Memory B cell (primary cell): ENCODE data around the gene AXDND1.

Experiments
- ATAC-seq: fragments of 150-1000 bp; cut with Tn5 transposase; 2 replicates; pipeline ENCODE4 v1.10.0; 2021; ENCODE audit warnings: low read depth, mild to moderate bottlenecking, moderate library complexity
- DNase-seq, 2 donors: peaks; one replicate each; pipeline ENCODE4 v3.0.0; 2022; ENCODE audit warnings: low spot score in 2 of 2
- H3K27ac Mint-ChIP-seq: one replicate; pipeline ENCODE4 v1.8.0; 2022; ENCODE audit warnings: mild to moderate bottlenecking, moderate library complexity, mixed read lengths
- H3K27me3 Mint-ChIP-seq: one replicate; pipeline ENCODE4 v1.8.0; 2022; ENCODE audit warnings: mixed read lengths
- H3K36me3 Mint-ChIP-seq: one replicate; pipeline ENCODE4 v1.8.0; 2022; ENCODE audit warnings: mild to moderate bottlenecking, mixed read lengths
- H3K4me1 Mint-ChIP-seq: one replicate; pipeline ENCODE4 v1.8.0; 2022; ENCODE audit warnings: mixed read lengths
- H3K4me3 Mint-ChIP-seq: one replicate; pipeline ENCODE4 v1.8.0; 2022; ENCODE audit warnings: mild to moderate bottlenecking, moderate library complexity, mixed read lengths
- H3K9me3 Mint-ChIP-seq: one replicate; pipeline ENCODE4 v1.8.0; 2022; ENCODE audit warnings: mixed read lengths

AXDND1 gene

DNA sequence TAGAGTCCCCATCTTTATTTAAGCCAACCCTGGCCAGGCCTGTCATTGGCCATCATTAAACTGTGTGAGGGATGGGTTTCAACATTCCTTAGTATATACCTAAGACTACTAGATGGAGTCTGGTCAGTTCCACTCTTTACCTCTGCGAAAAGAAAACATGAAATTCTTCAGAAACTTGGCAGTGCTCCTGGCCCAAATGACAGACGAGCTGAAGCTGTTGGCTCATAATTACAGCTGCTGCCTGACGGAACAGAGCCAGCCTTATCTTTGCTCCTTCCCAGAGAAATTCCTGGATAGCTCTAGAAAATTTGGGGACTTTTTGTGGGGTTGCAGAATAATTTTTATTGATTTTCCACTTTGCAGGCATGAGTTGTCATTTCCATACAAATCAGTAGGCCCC, 179.6 kb downstream of the AXDND1 start:
- no peak for ATAC-seq
- H3K27me3 Mint-ChIP-seq = peaks cover 6% of the 10 kb centered on the region
- no peaks in the 10 kb centered on the region for H3K9me3 Mint-ChIP-seq
- no peak for DNase-seq
- H3K36me3 Mint-ChIP-seq = no peaks in the 10 kb centered on the region
- H3K4me3 Mint-ChIP-seq = no peak overlapping the region
- H3K27ac Mint-ChIP-seq = no peak overlapping the region
- no peaks in the 10 kb centered on the region for H3K4me1 Mint-ChIP-seq

- H3K4me1 Mint-ChIP-seq = peaks cover 3% of the 10 kb centered on the region
- H3K4me3 Mint-ChIP-seq = no peak overlapping the region
- ATAC-seq (no peak), DNase-seq (no peak)
- no peak overlapping the region for H3K27ac Mint-ChIP-seq
- peaks cover 8% of the 10 kb centered on the region for H3K27me3 Mint-ChIP-seq
- H3K9me3 Mint-ChIP-seq = no peaks in the 10 kb centered on the region
- H3K36me3 Mint-ChIP-seq = no peaks in the 10 kb centered on the region
Measured at GRCh38 chr1:179547021-179547535, 181.3 kb downstream of the AXDND1 start.

DNA sequence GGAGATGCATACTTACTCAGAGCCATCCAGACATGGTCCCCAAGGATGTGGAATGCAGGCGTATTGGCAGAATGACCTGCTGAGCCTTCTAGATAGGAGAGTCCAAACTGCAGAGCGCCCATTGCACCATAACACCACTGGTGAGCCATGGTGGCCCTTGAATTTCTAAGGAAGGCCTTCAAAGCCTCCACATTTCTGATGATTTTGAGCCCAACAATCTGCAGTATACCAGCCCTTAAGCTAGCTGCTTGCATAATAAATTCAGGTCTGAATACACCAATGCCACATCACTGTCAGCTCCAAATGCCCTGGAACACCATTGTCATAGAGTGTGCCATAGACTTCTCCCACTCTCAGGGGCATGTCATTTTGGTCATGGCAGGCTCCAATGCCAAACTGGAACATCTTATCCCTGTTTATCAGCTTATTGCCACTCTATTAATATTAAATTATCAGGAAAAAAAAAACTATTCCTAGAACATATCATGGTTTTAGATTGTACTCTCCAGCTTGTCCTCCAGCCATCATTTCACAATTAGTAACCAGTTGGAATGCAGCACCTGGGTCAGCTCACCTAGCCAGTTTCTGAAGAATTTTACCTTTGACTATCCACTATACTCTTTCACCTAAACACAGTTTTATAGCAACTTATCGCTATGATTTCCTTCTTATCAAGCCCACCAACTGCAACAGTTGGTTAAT, 183.0 kb downstream of the AXDND1 start:
- Mint-ChIP-seq H3K4me3 (no peak overlapping the region), H3K4me1 (peaks cover 4% of the 10 kb centered on the region), H3K27me3 (peaks cover 5% of the 10 kb centered on the region), H3K9me3 (no peaks in the 10 kb centered on the region), H3K27ac (no peak overlapping the region), H3K36me3 (no peaks in the 10 kb centered on the region)
- DNase-seq (no peak), ATAC-seq (no peak)

DNA sequence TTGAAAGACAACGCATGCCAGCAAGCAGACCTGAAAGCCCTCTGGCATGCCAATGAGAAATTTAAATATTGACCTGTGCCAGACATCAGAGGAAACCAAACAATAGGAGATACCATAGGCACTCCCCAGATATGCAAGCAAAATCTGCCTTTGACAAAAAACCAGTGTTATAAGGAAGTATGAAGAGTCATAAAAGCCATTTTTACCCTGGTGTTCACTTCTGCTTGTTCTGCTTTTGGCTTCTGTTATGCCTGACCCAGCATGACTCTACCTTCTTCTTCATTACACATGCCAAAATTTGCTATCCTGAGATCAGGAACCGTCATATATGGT, 183.6 kb downstream of the AXDND1 start:
- no peaks in the 10 kb centered on the region for H3K9me3 Mint-ChIP-seq
- DNase-seq (no peak), ATAC-seq (no peak)

DNA sequence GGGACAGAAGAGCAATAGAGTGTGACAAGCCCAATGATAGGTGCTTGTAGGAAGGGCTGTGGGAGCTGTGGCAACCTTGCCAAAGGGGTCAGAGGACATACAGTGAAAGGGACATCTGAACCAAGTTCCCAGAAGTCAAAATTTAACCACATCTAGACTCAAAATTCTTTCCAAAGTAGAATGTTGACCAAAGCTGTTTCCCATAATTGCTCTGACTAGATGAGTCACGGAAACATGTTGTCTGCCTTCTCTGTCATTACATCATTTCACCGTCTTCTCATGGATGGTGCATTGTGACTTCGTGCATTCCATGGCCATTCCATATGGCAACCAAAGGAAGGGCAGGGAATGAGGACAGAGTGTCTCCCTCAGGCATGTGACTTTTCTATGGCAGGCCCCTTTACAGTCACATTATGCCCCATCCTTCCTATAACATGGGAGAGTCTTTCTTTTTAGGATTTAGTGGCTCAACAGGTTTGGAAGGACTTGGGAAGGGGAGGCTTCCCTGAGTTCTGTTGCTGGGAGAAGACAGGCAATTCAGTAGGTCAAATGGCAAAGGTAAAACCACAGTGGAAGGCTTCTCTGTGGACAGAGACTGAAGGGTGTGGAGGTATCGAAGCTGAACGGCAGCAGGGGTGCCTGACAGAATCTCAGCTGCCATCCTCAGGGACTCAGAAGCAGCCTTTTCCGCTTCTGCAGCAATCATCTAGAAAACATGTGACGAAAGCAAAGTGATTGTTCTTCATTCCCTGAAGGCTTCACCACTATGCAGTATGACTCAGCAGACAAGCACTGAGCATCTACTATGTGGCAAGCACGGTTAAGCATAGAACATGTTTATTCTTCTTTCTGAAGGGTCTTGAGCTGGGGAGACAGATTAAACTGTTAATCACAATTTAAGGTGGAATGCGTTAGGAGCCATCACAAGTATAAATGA, 185.2 kb downstream of the AXDND1 start:
- DNase-seq (no peak), ATAC-seq (no peak)
- peaks cover 4% of the 10 kb centered on the region for H3K4me1 Mint-ChIP-seq
- peaks cover 3% of the 10 kb centered on the region for H3K27me3 Mint-ChIP-seq
- no peaks in the 10 kb centered on the region for H3K9me3 Mint-ChIP-seq
- H3K36me3 Mint-ChIP-seq = no peaks in the 10 kb centered on the region
- no peak overlapping the region for H3K4me3 Mint-ChIP-seq
- H3K27ac Mint-ChIP-seq = no peak overlapping the region

More for the DNA sequence above, 183.6 kb downstream of the AXDND1 start:
- H3K27ac Mint-ChIP-seq = no peak overlapping the region
- no peaks in the 10 kb centered on the region for H3K36me3 Mint-ChIP-seq
- H3K4me3 Mint-ChIP-seq = no peak overlapping the region
- peaks cover 5% of the 10 kb centered on the region for H3K27me3 Mint-ChIP-seq
- peaks cover 4% of the 10 kb centered on the region for H3K4me1 Mint-ChIP-seq

DNA sequence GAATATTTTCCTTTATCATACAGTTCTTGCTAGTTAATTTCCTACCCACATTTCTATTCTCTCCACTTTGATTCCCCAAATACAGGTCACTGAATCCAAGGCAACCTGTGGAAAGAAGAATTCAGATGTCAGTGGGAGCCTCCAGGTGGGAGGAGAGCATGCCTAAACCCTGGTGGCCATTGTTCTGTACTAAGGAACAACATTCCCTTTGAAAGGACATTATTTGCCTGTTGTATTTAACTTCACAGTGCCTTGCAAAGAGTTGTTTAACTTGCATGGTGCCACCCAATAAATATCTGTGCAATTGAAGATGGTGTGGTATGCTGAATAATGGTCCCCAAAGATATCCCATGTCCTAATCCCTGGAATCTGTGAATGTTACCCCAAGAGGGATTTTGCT, 188.7 kb downstream of the AXDND1 start:
- Mint-ChIP-seq H3K9me3 (no peaks in the 10 kb centered on the region), H3K27me3 (peaks cover 7% of the 10 kb centered on the region), H3K36me3 (no peaks in the 10 kb centered on the region), H3K27ac (no peak overlapping the region), H3K4me1 (peaks cover 4% of the 10 kb centered on the region), H3K4me3 (no peak overlapping the region)
- DNase-seq (no peak), ATAC-seq (no peak)

DNA sequence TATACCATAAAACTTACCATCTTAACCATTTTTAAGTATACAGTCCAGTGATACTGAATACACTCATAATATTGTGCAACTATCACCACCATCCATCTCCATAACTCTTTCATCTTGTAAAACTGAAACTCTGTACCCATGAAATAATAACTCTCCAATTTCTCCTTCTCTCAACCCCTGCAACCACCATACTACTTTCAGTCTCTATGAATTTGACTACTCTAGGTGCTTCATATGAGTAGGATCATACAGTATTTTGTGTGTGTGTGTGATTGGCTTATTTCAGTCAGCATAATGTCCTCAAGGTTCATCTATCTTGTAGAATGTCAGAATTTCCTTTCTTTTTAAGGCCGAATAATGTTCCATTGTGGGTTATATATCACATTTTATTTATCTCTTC, 192.3 kb downstream of the AXDND1 start:
- Mint-ChIP-seq H3K27ac (no peak overlapping the region), H3K27me3 (peaks cover 8% of the 10 kb centered on the region), H3K36me3 (no peaks in the 10 kb centered on the region), H3K9me3 (no peaks in the 10 kb centered on the region), H3K4me1 (no peaks in the 10 kb centered on the region), H3K4me3 (no peak overlapping the region)
- ATAC-seq = no peak
- no peak for DNase-seq

DNA sequence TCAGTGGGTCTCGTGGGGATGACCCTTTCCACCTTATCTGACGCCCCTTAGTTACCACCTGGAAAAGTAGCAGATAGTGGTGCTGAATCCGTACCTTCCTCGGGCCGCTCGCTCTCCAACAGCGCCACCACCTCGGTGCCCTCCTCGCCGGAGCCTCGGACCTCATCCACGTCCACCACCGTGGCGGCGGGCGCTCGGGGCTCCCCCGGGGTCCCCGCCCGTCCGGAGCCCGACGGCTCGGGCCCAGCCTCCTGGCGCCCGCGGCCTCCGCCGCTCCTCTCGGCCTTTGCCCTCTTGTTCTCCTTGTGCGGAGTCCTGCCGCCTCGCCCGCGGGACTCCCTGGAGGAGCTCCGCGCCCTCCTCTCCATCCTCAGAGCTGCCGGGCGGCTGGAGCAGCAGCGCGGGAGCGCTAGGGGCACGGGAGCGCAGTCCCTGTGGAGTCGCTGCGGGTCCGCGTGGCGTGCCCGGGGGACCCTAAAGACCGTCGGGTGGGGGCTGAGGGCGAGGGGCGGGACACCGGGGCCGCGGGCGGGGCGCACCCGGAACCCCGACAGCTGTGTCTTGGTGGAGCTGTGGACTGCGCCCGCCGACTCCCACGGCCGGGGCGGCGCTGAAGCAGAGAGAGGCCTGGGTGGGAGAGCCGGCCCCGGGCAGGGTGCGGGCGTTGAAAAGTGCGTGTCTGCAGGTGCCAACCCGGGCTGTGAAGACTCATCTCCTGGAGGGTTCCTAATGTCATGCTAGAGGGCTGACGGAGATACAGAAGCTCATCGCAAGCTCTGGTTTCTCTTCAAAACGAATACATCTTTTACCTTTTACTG, 209.9 kb downstream of the AXDND1 start, which contains the start of gene NPHS2:
Gene NPHS2, minus strand, starts transcription at position 452 of the 818 bp plus-strand sequence. Its CDS starts 84 bp downstream, at position 368.
- Mint-ChIP-seq H3K4me3 (peak within 1 kb of the TSS; percentile 54), H3K36me3 (no peaks in the 10 kb centered on the region), H3K27ac (no peak within 1 kb of the TSS), H3K27me3 (peaks cover 27% of the 10 kb centered on the region), H3K4me1 (peaks cover 3% of the 10 kb centered on the region), H3K9me3 (peaks cover under 1% of the 10 kb centered on the region)
- ATAC-seq (peak; percentile 17), DNase-seq (no peak)

DNA sequence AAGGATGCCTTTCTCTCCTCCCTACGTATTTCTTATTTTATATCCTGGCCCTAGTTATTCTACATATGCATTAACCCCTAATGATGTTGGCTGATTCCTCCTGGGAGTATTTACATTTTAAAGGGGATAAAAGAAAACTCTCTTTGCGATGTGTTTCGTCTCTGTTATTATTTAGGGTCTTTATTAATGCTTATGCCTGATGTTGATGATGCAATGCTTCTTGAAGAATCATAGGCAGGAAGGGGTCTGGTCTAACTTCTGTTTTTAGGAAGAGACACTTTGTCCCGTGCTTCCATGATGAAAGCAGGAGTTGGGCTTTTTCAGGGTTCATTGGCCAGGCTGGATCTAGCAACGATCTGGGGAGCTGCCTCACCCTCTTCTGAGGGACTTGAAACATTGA, 210.7 kb downstream of the AXDND1 start:
- Mint-ChIP-seq H3K9me3 (no peaks in the 10 kb centered on the region), H3K36me3 (no peaks in the 10 kb centered on the region), H3K4me3 (peak overlapping the region; percentile 27), H3K4me1 (peaks cover 3% of the 10 kb centered on the region), H3K27me3 (peaks cover 27% of the 10 kb centered on the region), H3K27ac (no peak overlapping the region)
- ATAC-seq = no peak
- no peak for DNase-seq

DNA sequence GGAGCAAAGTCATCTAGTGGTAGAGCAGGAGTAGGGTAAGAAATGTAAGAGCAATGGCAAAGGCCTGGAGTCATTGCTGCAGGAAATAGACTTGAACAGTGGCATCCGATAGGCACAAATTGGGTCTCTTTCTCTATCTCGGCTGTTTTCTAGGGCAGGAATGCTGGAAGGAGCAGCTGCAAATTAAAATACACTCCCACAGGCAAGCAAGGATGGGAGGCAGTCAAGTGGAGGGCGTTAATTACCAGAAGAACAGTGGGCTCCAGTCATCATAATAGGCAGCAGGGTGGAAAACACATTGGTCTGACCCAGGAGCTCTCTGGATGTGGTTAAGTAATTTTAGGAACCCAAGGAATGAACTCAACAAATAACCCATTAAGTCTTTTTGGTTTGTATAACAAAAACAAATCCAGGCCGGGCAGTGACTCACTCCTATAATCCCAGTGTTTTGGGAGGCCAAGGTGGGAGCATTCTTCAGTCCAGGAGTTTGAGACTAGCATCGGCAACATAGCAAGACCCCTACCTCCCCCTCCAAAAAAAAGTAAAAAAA, 218.1 kb downstream of the AXDND1 start:
- DNase-seq = no peak
- peaks cover 35% of the 10 kb centered on the region for H3K27me3 Mint-ChIP-seq
- ATAC-seq = no peak
- H3K4me3 Mint-ChIP-seq = no peak overlapping the region
- no peaks in the 10 kb centered on the region for H3K9me3 Mint-ChIP-seq
- no peaks in the 10 kb centered on the region for H3K36me3 Mint-ChIP-seq
- no peak overlapping the region for H3K27ac Mint-ChIP-seq
- H3K4me1 Mint-ChIP-seq = no peaks in the 10 kb centered on the region

DNA sequence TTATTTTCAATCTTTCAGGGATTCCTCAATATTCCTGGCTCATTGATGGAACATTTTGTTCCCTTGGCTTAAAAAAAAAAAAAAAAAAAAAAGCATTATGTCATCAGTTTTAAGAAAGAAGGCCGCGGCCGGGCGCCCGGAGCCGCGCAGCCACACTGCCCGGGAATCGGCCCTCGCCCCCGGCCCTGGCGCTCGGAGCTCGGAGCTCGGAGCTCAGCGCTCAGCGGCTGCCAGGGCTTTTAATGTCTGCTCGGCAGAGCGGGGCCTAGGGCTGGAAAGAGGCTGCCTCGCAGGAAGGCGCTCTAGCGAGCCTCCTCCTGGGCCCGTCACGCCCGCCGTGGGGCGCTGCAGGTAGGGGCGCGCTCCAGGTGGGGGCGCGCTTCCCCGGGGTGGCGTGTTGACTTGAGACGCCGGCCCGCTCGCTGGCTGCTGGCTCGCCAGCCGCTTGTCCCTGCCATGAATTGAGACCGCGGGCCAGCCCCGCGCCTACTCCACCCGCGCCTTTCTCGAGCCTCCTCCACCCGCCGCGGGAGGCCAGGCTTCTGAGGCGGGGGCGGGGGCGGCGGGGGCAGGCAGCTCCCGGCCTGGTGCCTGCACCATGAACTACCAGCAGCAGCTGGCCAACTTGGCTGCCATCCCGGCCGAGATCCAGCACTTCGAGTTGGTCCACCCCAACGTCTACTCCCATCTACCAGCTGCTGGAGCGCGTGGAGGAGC, 220.5 kb downstream of the AXDND1 start:
- H3K27ac Mint-ChIP-seq = no peak overlapping the region
- H3K27me3 Mint-ChIP-seq = peaks cover 31% of the 10 kb centered on the region
- H3K4me3 Mint-ChIP-seq = no peak overlapping the region
- ATAC-seq (no peak), DNase-seq (no peak)
- H3K36me3 Mint-ChIP-seq = no peaks in the 10 kb centered on the region
- no peaks in the 10 kb centered on the region for H3K4me1 Mint-ChIP-seq
- H3K9me3 Mint-ChIP-seq = no peaks in the 10 kb centered on the region

DNA sequence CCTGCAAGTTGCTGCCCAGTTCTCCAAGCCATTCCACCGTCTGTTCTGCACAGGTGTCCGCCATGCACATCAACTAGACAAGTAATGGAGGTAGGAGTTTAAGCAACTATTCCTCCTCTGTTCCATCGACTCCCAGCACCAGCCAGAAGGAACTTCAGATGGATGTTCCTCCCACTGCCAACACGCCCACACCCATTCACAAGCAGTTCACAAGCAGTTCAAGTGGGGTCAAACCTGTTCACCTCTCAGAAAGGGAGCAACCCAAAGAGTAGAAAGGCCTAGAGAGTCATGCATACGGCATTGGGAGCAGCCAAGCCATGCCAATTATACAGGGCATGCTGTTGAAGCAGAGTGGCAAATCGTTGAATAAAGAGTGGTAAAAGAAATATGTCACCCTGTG, 221.6 kb downstream of the AXDND1 start:
- Mint-ChIP-seq H3K4me1 (no peaks in the 10 kb centered on the region), H3K27ac (no peak overlapping the region), H3K27me3 (peaks cover 28% of the 10 kb centered on the region), H3K4me3 (no peak overlapping the region), H3K36me3 (no peaks in the 10 kb centered on the region), H3K9me3 (no peaks in the 10 kb centered on the region)
- ATAC-seq (no peak), DNase-seq (no peak)

DNA sequence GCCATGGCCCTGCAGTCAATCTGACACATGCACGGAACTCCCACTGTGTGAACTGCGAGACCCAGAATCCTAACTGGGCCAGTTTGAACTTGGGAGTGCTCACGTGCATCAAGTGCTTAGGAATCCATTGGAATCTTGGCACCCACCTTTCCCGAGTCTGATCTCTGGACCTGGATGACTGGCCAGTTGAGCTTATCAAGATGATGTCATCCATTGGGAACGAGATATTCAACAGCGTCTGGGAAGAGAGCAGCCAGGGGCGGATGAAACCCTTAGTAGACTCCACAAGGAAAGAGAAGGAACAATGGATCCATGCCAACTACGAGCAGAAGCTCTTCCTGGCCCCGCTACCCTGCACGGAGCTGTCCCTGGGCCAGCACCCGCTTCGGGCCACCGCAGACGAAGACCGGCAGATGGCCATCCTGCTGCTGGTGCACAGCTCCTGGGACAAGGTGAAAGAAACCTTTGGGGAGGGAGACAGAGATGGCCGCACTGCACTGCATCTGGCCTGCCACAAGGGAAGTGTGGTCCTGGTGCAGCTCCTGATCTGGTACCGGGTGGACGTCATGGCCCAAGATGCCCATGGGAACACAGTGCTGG, 222.8 kb downstream of the AXDND1 start:
- Mint-ChIP-seq H3K36me3 (no peaks in the 10 kb centered on the region), H3K27ac (no peak overlapping the region), H3K4me3 (no peak overlapping the region), H3K9me3 (no peaks in the 10 kb centered on the region), H3K27me3 (peaks cover 25% of the 10 kb centered on the region), H3K4me1 (no peaks in the 10 kb centered on the region)
- DNase-seq (no peak), ATAC-seq (no peak)
